Endothelial cell of umbilical vein (primary cell): ENCODE measurements around the gene RACGAP1. TPM values are rescaled to one million over a fixed set of nuclear protein-coding genes. Genes with fewer than 3 reads are reported as not detected.

ENCODE experiments used
- BruUV-seq: library from RNA; stranded (reverse); fragments of 400-500 nt; replicated peaks from 2 replicates; lab custom pipeline; 2021; lab: Mats Ljungman, UMichigan
- CTCF ChIA-PET: fragments of 300-600, 350-600 bp; sonication (Branson Sonifier 250); formaldehyde crosslinking; loops from one replicate; lab custom pipeline; 2021; ENCODE audit warnings: antibody characterized with exemption, inconsistent platforms; lab: Charles Lee
- POLR2A ChIA-PET: fragments of 300-600, 350-600 bp; sonication (Branson Sonifier 250); formaldehyde crosslinking; loops from one replicate; lab custom pipeline; 2021; ENCODE audit warnings: antibody characterized with exemption, inconsistent platforms; lab: Charles Lee
- DNase-seq: peaks from one replicate; pipeline ENCODE4 v3.0.0-alpha.2; 2011; ENCODE audit warnings: low read depth, low spot score
- FAIRE-seq: peaks from 2 replicates; lab custom pipeline; 2011; peaks lifted over from hg19 to GRCh38; lab: Jason Lieb, UNC
- H2AFZ ChIP-seq: 2 replicates; pipeline ENCODE4 v1.6.0; 2012; ENCODE audit warnings: low read depth, low read length, control low read depth, inconsistent platforms
- H3K27ac ChIP-seq: 2 replicates; pipeline ENCODE4 v1.5.1; 2011; ENCODE audit warnings: low read depth, mild to moderate bottlenecking, control low read depth, low read length, moderate library complexity; ENCODE audit not compliant: insufficient read depth
- H3K27me3 ChIP-seq, 2 experiments: 2 replicates each; pipeline versions ENCODE4 v1.6.0 to v1.6.1; 2011; ENCODE audit warnings: low read length in 2 of 2, mixed read lengths in 1 of 2; ENCODE audit not compliant: control insufficient read depth in 2 of 2, insufficient read depth in 2 of 2
- H3K36me3 ChIP-seq, 2 experiments: 2 replicates in 1 of 2; 3 replicates in 1 of 2; pipeline ENCODE4 v1.5.1; 2011; ENCODE audit warnings: low read length in 2 of 2, mild to moderate bottlenecking in 1 of 2, moderate library complexity in 1 of 2; ENCODE audit not compliant: control insufficient read depth in 2 of 2, insufficient read depth in 2 of 2; ENCODE audit errors: extremely low read depth in 1 of 2
- H3K4me1 ChIP-seq: 3 replicates; pipeline ENCODE4 v1.5.1; 2011; ENCODE audit warnings: mild to moderate bottlenecking, low read length; ENCODE audit not compliant: control insufficient read depth, insufficient read depth; ENCODE audit errors: extremely low read depth
- H3K4me2 ChIP-seq: 2 replicates; pipeline ENCODE4 v1.6.1; 2011; ENCODE audit warnings: low read length, control low read depth, mixed read lengths; ENCODE audit not compliant: insufficient read depth
- H3K4me3 ChIP-seq, 3 experiments: fragments of 200-600 bp in 1 of 3; sonication (generic), shearing (Covaris generic) in 1 of 3; replicated peaks in 1 of 3; 2 replicates each; pipeline ENCODE4 v1.5.1; 2011 to 2016; ENCODE audit warnings: control low read depth in 3 of 3, low read length in 3 of 3, mild to moderate bottlenecking in 2 of 3, inconsistent platforms in 1 of 3, low read depth in 1 of 3, moderate library complexity in 1 of 3; ENCODE audit not compliant: insufficient read depth in 1 of 3
- H3K79me2 ChIP-seq: 2 replicates; pipeline ENCODE4 v1.6.0; 2012; ENCODE audit warnings: low read length, inconsistent platforms; ENCODE audit not compliant: control insufficient read depth, insufficient read depth
- H3K9ac ChIP-seq: replicated peaks from 2 replicates; pipeline ENCODE3; 2011; ENCODE audit warnings: low read length, control low read depth; ENCODE audit not compliant: insufficient read depth; ENCODE audit errors: extremely low read depth
- H3K9me1 ChIP-seq: replicated peaks from 3 replicates; pipeline ENCODE4 v1.6.0; 2011; ENCODE audit warnings: mild to moderate bottlenecking, low read length; ENCODE audit not compliant: control insufficient read depth, insufficient read depth; ENCODE audit errors: extremely low read depth
- H3K9me3 ChIP-seq: replicated peaks from 2 replicates; pipeline ENCODE4 v1.5.1; 2012; ENCODE audit warnings: low read length, inconsistent platforms; ENCODE audit not compliant: control insufficient read depth, insufficient read depth
- H4K20me1 ChIP-seq: replicated peaks from 2 replicates; pipeline ENCODE3; 2011; ENCODE audit warnings: mild to moderate bottlenecking, low read length; ENCODE audit not compliant: control insufficient read depth, insufficient read depth; ENCODE audit errors: extremely low read depth
- CTCF ChIP-seq, 2 donors: IDR thresholded peaks; 1 replicate in 1 of 2; 2 replicates in 1 of 2; pipeline ENCODE4 v1.5.1; 2011; ENCODE audit warnings: low read length in 2 of 2, mild to moderate bottlenecking in 2 of 2, moderate library complexity in 2 of 2, control low read depth in 1 of 2, inconsistent platforms in 1 of 2, low read depth in 1 of 2; ENCODE audit not compliant: insufficient read depth in 1 of 2; ENCODE audit errors: extremely low read depth in 1 of 2
- EZH2 ChIP-seq: IDR thresholded peaks from 2 replicates; pipeline ENCODE4 v1.6.1; 2012; ENCODE audit warnings: borderline replicate concordance, low read depth, mild to moderate bottlenecking, moderate library complexity, low read length, inconsistent platforms; ENCODE audit not compliant: severe bottlenecking
- FOS ChIP-seq: IDR thresholded peaks from 2 replicates; pipeline ENCODE4 v1.6.1; 2011; ENCODE audit warnings: mild to moderate bottlenecking, low read length, moderate library complexity, borderline replicate concordance; ENCODE audit not compliant: insufficient read depth
- GATA2 ChIP-seq: IDR thresholded peaks from 2 replicates; pipeline ENCODE4 v1.7.0; 2011; ENCODE audit warnings: low read depth, mild to moderate bottlenecking, moderate library complexity, mixed read lengths, low read length; ENCODE audit not compliant: insufficient read length, insufficient read depth
- JUN ChIP-seq: IDR thresholded peaks from 2 replicates; pipeline ENCODE4 v1.6.1; 2011; ENCODE audit warnings: borderline replicate concordance, low read depth; ENCODE audit not compliant: insufficient read length, insufficient read depth
- MAX ChIP-seq: IDR thresholded peaks from 2 replicates; pipeline ENCODE4 v1.6.1; 2011; ENCODE audit not compliant: insufficient read depth, insufficient read length
- MYC ChIP-seq: IDR thresholded peaks from one replicate; pipeline ENCODE4 v1.6.1; 2011; ENCODE audit warnings: mild to moderate bottlenecking, low read depth, low read length
- POLR2A ChIP-seq: IDR thresholded peaks from 2 replicates; pipeline ENCODE4 v1.6.1; 2012; ENCODE audit warnings: low read depth, mild to moderate bottlenecking, control low read depth, low read length
- POLR2AphosphoS5 ChIP-seq: IDR thresholded peaks from 2 replicates; pipeline ENCODE4 v1.6.1; 2012; ENCODE audit warnings: low read depth, mild to moderate bottlenecking, control low read depth, low read length, moderate library complexity; ENCODE audit not compliant: insufficient read depth
- dilution Hi-C: fragments of 300-500 bp; cut with MboI; formaldehyde crosslinking; loops from one replicate; pipeline ENCODE4 v1.15.0; 2019; ENCODE audit warnings: low sequenced_read_pairs; ENCODE audit not compliant: extremely low pct_ligation_motif_present
- intact Hi-C: fragments of 100-400 bp; cut with micrococcal nuclease; formaldehyde crosslinking; loops from one replicate; pipeline ENCODE4 v1.10.0; 2022
- polyA plus RNA-seq, 4 experiments: library from polyadenylated mRNA; depleted of rRNA in 3 of 4; stranded (reverse) in 3 of 4; unstranded in 1 of 4; fragments of >200 nt; gene quantifications; 2 replicates each; pipeline versions ENCODE4 v1.2.1 to v1.2.3, GENCODE V29; 2011 to 2012; ENCODE audit warnings: missing spikeins in 1 of 4
- total RNA-seq: library from RNA; stranded (reverse); gene quantifications from 2 replicates; pipeline ENCODE4 v1.2.3, GENCODE V29; 2021

Gene RACGAP1
- total and polyA plus RNA-seq, 2 donors (not counting 3 experiments of a cell fraction or from before 2014, with no cell fraction given), result 16.5 to 56.3 TPM

GRCh38 chr12:50016501-50017475 is 8.5 kb downstream of the RACGAP1 start:
- Histone ChIP-seq H3K4me3 (no peak overlapping the region), H3K36me3 (no peaks in the 10 kb centered on the region), H2AFZ (no peak overlapping the region), H3K79me2 (peaks cover 77% of the 10 kb centered on the region), H3K27me3 (no peaks in the 10 kb centered on the region), H3K4me1 (peaks cover 7% of the 10 kb centered on the region), H3K9me1 (no peaks in the 10 kb centered on the region), H4K20me1 (no peaks in the 10 kb centered on the region), H3K4me2 (peak overlapping the region; percentile 34), H3K9me3 (no peaks in the 10 kb centered on the region), H3K9ac (no peak overlapping the region), H3K27ac (no peak overlapping the region)
- BruUV-seq, result no TSS peak
- dilution Hi-C loops, result no loop called here
- TF ChIP-seq JUN (peak; percentile 69), FOS (no peak)
- CTCF ChIA-PET, result interaction anchor here (0.6 to 2.0 kb wide), 13 partner anchors 8 to 68 kb away, joined by 3 to 8 read pairs (median 5); partner anchors contain the start of genes RACGAP1 and SMARCD1
- FAIRE-seq (no peak), DNase-seq (peak; percentile 83)
- POLR2A ChIA-PET, result no interaction called here
- intact Hi-C loops, result no loop called here

GRCh38 chr12:50014342-50014741 is 11.0 kb downstream of the RACGAP1 start:
- Histone ChIP-seq H3K4me2 (no peak overlapping the region), H3K27ac (no peak overlapping the region), H3K4me3 (no peak overlapping the region), H3K79me2 (peaks cover 59% of the 10 kb centered on the region), H4K20me1 (no peaks in the 10 kb centered on the region), H3K9me1 (no peaks in the 10 kb centered on the region), H3K4me1 (peaks cover 7% of the 10 kb centered on the region), H2AFZ (no peak overlapping the region), H3K9me3 (no peaks in the 10 kb centered on the region), H3K27me3 (no peaks in the 10 kb centered on the region), H3K36me3 (peaks cover 0 to 3% of the 10 kb centered on the region in 2 experiments), H3K9ac (no peak overlapping the region)
- no peak for TF ChIP-seq POLR2AphosphoS5
- no peak for TF ChIP-seq MAX
- TF ChIP-seq CTCF (IDR thresholded peaks at IDR 0.05; ENCODE audit: extremely low read depth in 1 of 2, insufficient read depth in 1 of 2, low read depth in 1 of 2, low read length in 2 of 2), result no peak
- TF ChIP-seq EZH2, result no peak
- TF ChIP-seq GATA2, result no peak
- TF ChIP-seq POLR2A, result no peak
- no peak for TF ChIP-seq JUN
- TF ChIP-seq MYC, result no peak
- TF ChIP-seq FOS, result no peak
- dilution Hi-C loops (no loop called here), intact Hi-C loops (no loop called here)
- ChIA-PET POLR2A (no interaction called here), CTCF (interaction anchor here (1.2 to 1.7 kb wide), 4 partner anchors 11 to 667 kb away, joined by 3 to 5 read pairs (median 4); no protein-coding TSS in a partner anchor)
- no TSS peak for BruUV-seq
- DNase-seq, result no peak
- FAIRE-seq, result no peak
